Measurements from ENCODE around the gene RANBP17. TPM values are rescaled to one million over a fixed set of nuclear protein-coding genes. Genes with fewer than 3 reads are reported as not detected.

The RANBP17 gene
- total RNA-seq, 1 donor from 2014 or later: 6.8 TPM

DNA sequence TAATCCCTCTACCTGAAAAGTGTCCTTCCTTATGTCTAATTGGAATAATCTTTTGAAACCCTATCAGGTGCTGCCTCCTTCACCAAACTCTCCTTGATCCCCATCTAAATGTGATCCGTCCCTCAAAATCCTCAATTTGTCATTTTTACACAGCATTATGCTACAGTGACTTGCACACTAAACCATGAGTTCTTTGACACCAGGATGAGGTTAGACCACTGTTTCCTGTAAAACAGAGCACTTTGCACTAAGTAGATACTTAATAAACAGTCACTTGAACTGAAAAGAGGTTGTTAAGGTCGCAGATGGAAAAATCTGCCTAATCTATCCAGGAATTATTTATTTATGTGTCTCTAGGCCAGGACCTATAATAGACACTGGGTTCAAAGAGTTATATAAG lies 403.0 kb downstream of the RANBP17 start:
- no peaks in the 10 kb centered on the region for H3K27me3 ChIP-seq (ENCODE audit: control insufficient read depth, insufficient read depth, low read length)
- no peaks in the 10 kb centered on the region for H3K36me3 ChIP-seq (ENCODE audit: control insufficient read depth, insufficient read depth, low read length)
- H3K4me3 ChIP-seq (ENCODE audit: low read depth, low read length): no peak overlapping the region
- DNase-seq (ENCODE audit: low read depth) (no peak), FAIRE-seq (no peak)
- TF ChIP-seq CTCF (IDR thresholded peaks at IDR 0.05; ENCODE audit: insufficient read depth, low read length, severe bottlenecking): no peak

DNA sequence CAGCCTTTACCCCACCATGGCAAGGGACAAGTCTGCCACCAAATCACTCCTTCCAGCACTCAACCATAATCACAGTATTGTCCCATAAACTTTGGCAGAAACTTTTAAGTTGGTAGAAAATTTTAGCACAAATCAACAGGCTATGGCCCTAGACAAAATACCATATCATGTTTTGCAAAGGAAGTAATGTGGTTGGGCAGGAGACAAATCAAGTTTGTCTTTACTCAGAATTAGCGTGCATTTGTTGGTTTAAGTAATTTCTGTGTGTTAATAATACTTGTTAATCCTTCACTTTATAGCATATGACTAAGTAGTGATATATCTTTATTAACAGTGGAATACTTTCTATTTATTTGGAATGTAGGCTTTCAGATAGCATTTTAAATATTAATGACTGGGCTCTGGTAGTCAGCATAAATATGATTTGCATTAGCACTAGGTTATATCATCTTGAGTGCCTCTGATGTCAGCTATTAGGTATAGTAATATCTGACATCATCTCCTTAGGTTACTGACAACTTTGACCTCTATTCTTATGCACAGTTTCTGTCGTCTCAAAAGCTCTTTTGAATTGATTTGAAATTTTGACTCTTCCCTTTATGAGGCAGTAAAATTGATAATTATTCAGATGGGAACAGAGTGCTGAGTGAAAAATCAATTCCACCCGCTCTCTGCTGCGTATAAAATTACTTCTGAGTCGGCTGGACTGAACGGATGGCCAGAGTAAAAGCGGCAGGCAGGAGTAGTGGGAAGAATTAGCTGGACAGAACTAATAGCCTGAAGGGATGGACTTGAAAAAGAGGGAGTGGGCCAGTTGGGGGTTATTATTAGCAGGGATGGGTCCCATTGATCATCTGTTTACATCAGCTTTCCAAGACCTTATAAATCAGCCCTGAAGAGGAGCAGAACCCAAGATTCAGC lies 407.1 kb downstream of the RANBP17 start:
- FAIRE-seq: no peak
- H3K27me3 ChIP-seq (ENCODE audit: control insufficient read depth, insufficient read depth, low read length): no peaks in the 10 kb centered on the region
- no peak overlapping the region for H3K4me3 ChIP-seq (ENCODE audit: low read depth, low read length)
- H3K36me3 ChIP-seq (ENCODE audit: control insufficient read depth, insufficient read depth, low read length): no peaks in the 10 kb centered on the region
- TF ChIP-seq CTCF (IDR thresholded peaks at IDR 0.05; ENCODE audit: insufficient read depth, low read length, severe bottlenecking): no peak
- DNase-seq (ENCODE audit: low read depth): no peak

DNA sequence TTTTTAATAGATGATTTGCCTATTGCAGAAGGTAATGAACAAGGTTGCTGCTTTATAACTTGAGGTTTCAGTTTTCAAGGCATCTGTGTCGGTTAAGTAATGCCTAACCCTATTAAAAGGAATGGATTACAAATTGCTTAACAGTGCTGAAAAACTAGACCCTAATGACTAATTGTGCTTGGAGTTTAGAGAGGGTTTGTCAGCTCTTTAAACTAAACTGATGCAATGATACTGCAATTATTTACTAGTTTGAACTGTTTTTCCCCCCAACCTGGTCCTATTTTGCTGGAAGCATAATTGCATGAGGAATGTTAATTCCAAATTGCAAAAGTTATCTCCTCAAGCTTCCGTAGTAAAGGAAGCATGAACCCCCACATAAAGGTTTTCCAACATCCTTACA lies 407.9 kb downstream of the RANBP17 start:
- peak; percentile 60 for DNase-seq (ENCODE audit: low read depth)
- no peak for FAIRE-seq
- no peaks in the 10 kb centered on the region for H3K27me3 ChIP-seq (ENCODE audit: control insufficient read depth, insufficient read depth, low read length)
- H3K4me3 ChIP-seq (ENCODE audit: low read depth, low read length): no peak overlapping the region
- no peaks in the 10 kb centered on the region for H3K36me3 ChIP-seq (ENCODE audit: control insufficient read depth, insufficient read depth, low read length)
- TF ChIP-seq CTCF (IDR thresholded peaks at IDR 0.05; ENCODE audit: insufficient read depth, low read length, severe bottlenecking): no peak

- no peak overlapping the region for H3K4me3 ChIP-seq (ENCODE audit: low read depth, low read length)
- H3K36me3 ChIP-seq (ENCODE audit: control insufficient read depth, insufficient read depth, low read length): no peaks in the 10 kb centered on the region
- no peak for TF ChIP-seq CTCF (IDR thresholded peaks at IDR 0.05; ENCODE audit: insufficient read depth, low read length, severe bottlenecking)
- DNase-seq (ENCODE audit: low read depth) (no peak), FAIRE-seq (no peak)
- no peaks in the 10 kb centered on the region for H3K27me3 ChIP-seq (ENCODE audit: control insufficient read depth, insufficient read depth, low read length)
Measured at GRCh38 chr5:171270136-171270535, 408.3 kb downstream of the RANBP17 start.

DNA sequence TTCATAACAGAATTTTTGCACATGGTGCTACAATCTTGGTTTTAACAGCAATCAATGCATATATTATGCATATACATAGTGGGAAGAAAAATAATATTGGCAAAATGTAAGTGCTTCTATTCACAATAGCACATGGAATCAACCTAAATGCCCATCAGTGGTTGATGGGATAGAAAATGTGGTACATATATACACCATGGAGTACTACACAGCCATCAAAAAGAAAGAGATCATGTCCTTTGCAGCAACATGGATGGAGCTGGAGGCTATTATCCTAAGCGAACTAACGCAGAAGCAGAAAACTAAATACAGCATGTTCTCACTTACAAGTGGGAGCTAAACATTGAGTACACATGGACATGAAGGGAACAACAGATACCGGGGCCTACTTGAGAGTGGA lies 410.0 kb downstream of the RANBP17 start:
- Histone ChIP-seq H3K4me3 (ENCODE audit: low read depth, low read length) (no peak overlapping the region), H3K36me3 (ENCODE audit: control insufficient read depth, insufficient read depth, low read length) (no peaks in the 10 kb centered on the region), H3K27me3 (ENCODE audit: control insufficient read depth, insufficient read depth, low read length) (no peaks in the 10 kb centered on the region)
- no peak for TF ChIP-seq CTCF (IDR thresholded peaks at IDR 0.05; ENCODE audit: insufficient read depth, low read length, severe bottlenecking)
- FAIRE-seq: no peak
- DNase-seq (ENCODE audit: low read depth): no peak
